ENCODE measurements around the gene RSPH3. TPM values are rescaled to one million over a fixed set of nuclear protein-coding genes. Genes with fewer than 3 reads are reported as not detected.
"Not testable (repeated sequence)": the region's sequence is repeated elsewhere in the genome, so short reads cannot be mapped to it uniquely, and the experiment has no call there.

The RSPH3 gene
- total RNA-seq, 1 donor from 2014 or later, result 11.9 TPM

DNA sequence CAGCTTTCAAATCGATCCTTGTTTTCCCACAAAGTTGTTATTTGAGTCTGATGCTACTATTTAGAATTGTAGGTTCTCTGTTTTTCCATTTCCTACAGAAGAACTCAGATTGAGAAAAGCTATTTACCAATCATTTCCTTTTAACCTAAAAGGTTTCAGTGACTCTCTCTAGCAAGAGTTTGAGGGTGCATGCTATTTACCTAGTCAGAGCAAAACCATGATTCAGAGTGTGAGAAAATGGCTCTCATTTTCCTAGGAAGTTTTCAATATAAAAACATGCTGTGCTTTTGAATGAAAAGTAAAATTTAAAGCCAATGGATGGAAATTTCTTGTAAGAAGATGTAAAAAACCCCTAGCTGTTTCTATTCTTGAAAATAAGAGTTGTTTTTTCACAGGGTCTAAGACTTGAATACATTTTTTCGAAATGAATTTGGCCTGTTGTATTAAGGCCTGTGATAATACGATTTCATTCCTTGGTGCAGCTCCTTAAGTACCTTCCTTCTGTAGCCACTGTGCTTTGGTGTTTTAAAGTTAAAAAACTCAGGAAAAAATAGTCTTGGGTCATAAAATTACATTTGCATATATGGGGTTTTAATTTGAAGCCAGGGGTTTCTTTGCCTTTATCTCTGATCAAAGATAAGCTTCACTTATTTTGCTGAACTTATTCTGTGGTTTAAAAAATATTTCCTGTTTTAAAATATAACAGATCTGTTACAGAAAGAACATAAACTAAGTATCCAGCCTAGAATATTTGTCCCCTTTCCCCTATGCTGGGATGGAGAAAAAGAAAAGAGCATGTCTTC, 18.0 kb upstream of the RSPH3 start:
- intact Hi-C loops (cut with micrococcal nuclease), result no loop called here
- no peak overlapping the region for H3K27ac ChIP-seq (replicated peaks)
- no peaks in the 10 kb centered on the region for H3K4me1 ChIP-seq
- no peaks in the 10 kb centered on the region for H3K27me3 ChIP-seq (ENCODE audit: low read depth)
- H3K4me3 ChIP-seq, result no peak overlapping the region
- H3K9me3 ChIP-seq (replicated peaks), result peaks cover 8% of the 10 kb centered on the region
- TF ChIP-seq, protein P1, sequence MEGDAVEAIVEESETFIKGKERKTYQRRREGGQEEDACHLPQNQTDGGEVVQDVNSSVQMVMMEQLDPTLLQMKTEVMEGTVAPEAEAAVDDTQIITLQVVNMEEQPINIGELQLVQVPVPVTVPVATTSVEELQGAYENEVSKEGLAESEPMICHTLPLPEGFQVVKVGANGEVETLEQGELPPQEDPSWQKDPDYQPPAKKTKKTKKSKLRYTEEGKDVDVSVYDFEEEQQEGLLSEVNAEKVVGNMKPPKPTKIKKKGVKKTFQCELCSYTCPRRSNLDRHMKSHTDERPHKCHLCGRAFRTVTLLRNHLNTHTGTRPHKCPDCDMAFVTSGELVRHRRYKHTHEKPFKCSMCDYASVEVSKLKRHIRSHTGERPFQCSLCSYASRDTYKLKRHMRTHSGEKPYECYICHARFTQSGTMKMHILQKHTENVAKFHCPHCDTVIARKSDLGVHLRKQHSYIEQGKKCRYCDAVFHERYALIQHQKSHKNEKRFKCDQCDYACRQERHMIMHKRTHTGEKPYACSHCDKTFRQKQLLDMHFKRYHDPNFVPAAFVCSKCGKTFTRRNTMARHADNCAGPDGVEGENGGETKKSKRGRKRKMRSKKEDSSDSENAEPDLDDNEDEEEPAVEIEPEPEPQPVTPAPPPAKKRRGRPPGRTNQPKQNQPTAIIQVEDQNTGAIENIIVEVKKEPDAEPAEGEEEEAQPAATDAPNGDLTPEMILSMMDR (IDR thresholded peaks at IDR 0.05; ENCODE audit: borderline replicate concordance), result no peak
- no peaks in the 10 kb centered on the region for H3K36me3 ChIP-seq
- no peak for DNase-seq

DNA sequence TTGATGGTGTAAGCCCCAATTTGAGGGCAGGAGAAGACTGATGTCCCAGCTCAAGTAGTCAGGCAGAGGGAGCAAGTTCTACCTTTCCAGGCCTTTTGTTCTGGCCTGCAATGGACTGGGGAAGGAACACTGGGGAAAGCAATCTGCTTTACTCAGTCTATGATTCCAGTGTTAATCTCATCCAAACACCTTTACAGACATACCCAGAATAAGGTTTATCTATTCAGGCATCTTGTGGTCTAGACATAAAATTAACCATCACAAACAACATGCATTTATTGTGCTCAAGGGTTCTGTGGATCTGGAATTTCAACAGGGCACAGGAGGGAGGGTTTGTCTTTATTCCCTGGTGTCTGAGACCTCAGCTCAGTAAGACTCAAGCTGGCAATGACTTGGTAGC, 14.4 kb upstream of the RSPH3 start:
- no peak for DNase-seq
- Histone ChIP-seq H3K27me3 (ENCODE audit: low read depth) (no peaks in the 10 kb centered on the region), H3K4me1 (no peaks in the 10 kb centered on the region), H3K36me3 (no peaks in the 10 kb centered on the region), H3K9me3 (replicated peaks) (peaks cover 8% of the 10 kb centered on the region), H3K27ac (replicated peaks) (no peak overlapping the region), H3K4me3 (no peak overlapping the region)
- intact Hi-C loops (cut with micrococcal nuclease), result no loop called here
- TF ChIP-seq, protein P1 (IDR thresholded peaks at IDR 0.05; ENCODE audit: borderline replicate concordance), result no peak

DNA sequence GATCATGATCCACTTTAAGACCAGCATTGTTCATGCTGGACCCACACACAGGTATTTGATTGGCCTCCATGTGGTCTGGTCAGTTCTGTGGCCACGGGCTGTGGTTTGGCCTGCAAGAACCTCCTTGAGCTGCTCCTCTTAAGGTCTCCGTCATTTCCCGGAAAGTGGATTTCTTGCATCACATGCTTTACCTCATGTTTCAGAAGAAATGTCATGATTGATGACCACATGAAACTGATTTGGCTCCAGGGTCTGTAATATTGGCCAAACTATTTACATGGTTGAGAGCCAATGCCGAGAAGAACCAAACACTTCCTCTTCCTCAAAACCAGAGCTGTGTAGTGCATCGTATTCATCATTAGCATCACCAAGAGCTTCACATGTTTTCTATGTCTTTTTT, 13.2 kb upstream of the RSPH3 start:
- intact Hi-C loops (cut with micrococcal nuclease), result no loop called here
- peaks cover 8% of the 10 kb centered on the region for H3K9me3 ChIP-seq (replicated peaks)
- TF ChIP-seq, protein P1 (IDR thresholded peaks at IDR 0.05; ENCODE audit: borderline replicate concordance), result no peak
- DNase-seq, result no peak
- H3K27ac ChIP-seq (replicated peaks), result no peak overlapping the region
- no peaks in the 10 kb centered on the region for H3K4me1 ChIP-seq
- no peak overlapping the region for H3K4me3 ChIP-seq
- no peaks in the 10 kb centered on the region for H3K36me3 ChIP-seq
- no peaks in the 10 kb centered on the region for H3K27me3 ChIP-seq (ENCODE audit: low read depth)

DNA sequence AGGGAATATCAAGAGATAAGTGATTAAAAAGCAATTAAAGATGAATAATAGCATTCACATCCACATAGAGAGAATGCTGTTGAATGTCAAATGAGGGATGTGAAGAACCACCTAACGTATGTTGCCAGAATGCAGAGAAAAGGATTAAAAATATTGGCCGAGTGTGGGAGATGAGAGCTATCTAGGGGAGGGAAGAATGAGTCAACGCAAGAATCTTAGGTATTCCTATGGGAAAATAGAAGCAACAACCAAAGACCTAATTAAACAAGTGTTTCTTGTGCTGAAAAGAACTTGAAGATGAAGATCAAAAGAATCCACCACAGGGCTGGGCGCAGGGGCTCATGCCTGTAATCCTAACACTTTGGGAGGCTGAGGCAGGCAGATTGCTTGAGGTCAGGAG, 12.2 kb upstream of the RSPH3 start:
- intact Hi-C loops (cut with micrococcal nuclease), result no loop called here
- H3K27ac ChIP-seq (replicated peaks), result no peak overlapping the region
- H3K4me3 ChIP-seq, result no peak overlapping the region
- DNase-seq, result no peak
- TF ChIP-seq, protein P1 (IDR thresholded peaks at IDR 0.05; ENCODE audit: borderline replicate concordance), result no peak
- no peaks in the 10 kb centered on the region for H3K36me3 ChIP-seq
- H3K9me3 ChIP-seq (replicated peaks), result peaks cover 8% of the 10 kb centered on the region
- H3K4me1 ChIP-seq, result no peaks in the 10 kb centered on the region
- no peaks in the 10 kb centered on the region for H3K27me3 ChIP-seq (ENCODE audit: low read depth)

DNA sequence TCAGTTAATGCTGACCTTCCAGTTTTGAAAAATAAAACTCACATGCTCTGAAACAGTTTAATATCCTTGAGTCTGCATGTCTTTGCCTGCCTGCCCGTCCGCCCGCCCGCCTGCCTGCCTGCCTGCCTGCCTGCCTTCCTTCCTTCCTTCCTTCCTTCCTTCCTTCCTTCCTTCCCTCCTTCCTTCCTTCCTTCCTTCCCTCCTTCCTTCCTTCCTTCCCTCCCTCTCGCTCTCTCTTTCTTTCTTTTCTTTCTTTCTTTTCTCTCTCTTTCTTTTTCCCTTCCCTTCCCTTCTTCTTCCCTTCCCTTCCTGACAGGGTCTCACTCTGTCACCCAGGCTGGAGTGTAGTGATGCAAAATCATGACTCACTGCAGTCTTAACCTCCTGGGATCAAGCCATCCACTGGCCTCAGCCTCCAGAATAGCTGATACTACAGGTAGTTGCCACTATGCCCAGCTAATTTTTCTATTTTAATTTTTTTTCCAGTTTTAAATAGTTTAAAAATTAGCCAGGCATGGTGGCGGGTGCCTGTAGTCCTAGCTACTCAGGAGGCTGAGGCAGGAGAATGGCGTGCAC, 10.1 kb upstream of the RSPH3 start:
- DNase-seq; H3K9me3 ChIP-seq (replicated peaks); H3K27ac ChIP-seq (replicated peaks); H3K27me3 ChIP-seq (ENCODE audit: low read depth); H3K4me3 ChIP-seq; H3K4me1 ChIP-seq; intact Hi-C loops (cut with micrococcal nuclease); H3K36me3 ChIP-seq: not testable (repeated sequence)

DNA sequence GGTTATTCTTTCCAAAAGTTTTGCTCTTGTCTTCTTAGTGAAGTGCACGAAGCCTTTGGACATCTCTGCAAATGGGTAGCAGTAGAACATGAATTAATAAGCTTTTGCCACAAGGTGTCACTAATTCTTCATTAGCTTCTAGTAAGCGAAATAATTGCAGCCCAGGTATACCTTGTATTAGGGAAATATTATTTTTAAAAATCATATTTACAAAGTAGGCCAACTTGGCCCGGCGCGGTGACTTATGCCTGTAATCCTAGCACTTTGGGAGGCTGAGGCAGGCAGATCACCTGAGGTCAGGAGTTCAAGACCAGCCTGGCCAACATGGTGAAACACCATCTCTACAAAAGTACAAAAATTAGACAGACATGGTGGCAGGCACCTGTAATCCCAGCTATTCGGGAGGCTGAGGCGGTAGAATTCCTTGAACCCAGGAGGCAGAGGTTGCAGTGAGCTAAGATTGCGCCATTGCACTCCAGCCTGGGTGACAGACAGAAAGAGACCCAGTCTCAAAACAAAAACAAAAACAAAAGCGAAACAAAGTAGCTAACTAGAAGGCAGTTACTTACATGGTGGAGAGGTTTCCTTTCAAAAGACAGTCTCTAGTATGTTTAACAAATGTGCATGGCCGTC, 8.8 kb upstream of the RSPH3 start:
- no peak for DNase-seq
- Histone ChIP-seq H3K4me3 (no peak overlapping the region), H3K36me3 (no peaks in the 10 kb centered on the region), H3K27ac (replicated peaks) (no peak overlapping the region), H3K27me3 (ENCODE audit: low read depth) (no peaks in the 10 kb centered on the region), H3K9me3 (replicated peaks) (no peaks in the 10 kb centered on the region), H3K4me1 (peaks cover 5% of the 10 kb centered on the region)
- TF ChIP-seq, protein P1 (IDR thresholded peaks at IDR 0.05; ENCODE audit: borderline replicate concordance), result peak; percentile 58
- intact Hi-C loops (cut with micrococcal nuclease), result loop anchor here (10.0 kb wide), 1 partner anchor 126 kb away; no protein-coding TSS in a partner anchor

All from left ventricle myocardium inferior (tissue), 1 donor.